IMR-90 (cell line): ENCODE measurements around the gene NFKBIE. TPM values are rescaled to one million over a fixed set of nuclear protein-coding genes. Genes with fewer than 3 reads are reported as not detected.
A peak's percentile ranks its signal among the peaks of the same experiment; 100 is the strongest.

Experiments used
- ATAC-seq: fragments of 200-7000 bp; cut with Tn5 transposase; 2 replicates; pipeline ENCODE4 v1.9.1; 2020; ENCODE audit warnings: low read depth, mild to moderate bottlenecking, moderate library complexity
- BruUV-seq: library from RNA; stranded (reverse); fragments of 400-500 nt; replicated peaks from 2 replicates; lab custom pipeline; 2021; lab: Mats Ljungman, UMichigan
- CTCF ChIA-PET: fragments of 300-600 bp; formaldehyde crosslinking; extraction: SDS; loops from one replicate; lab custom pipeline; 2021; ENCODE audit warnings: antibody characterized with exemption; lab: Yijun Ruan, JAX
- POLR2A ChIA-PET: fragments of 300-600 bp; sonication (Branson Sonifier 250); formaldehyde crosslinking; loops from one replicate; lab custom pipeline; 2022; ENCODE audit warnings: antibody characterized with exemption; ENCODE audit not compliant: unreplicated experiment; lab: Charles Lee
- DNase-seq: peaks from one replicate; pipeline ENCODE4 v3.0.0; 2013
- H2AFZ ChIP-seq: replicated peaks from 2 replicates; pipeline ENCODE3; 2013; ENCODE audit warnings: low read length, mild to moderate bottlenecking; ENCODE audit not compliant: poor library complexity
- H2AK5ac ChIP-seq: 2 replicates; pipeline ENCODE4 v1.6.1; 2013; ENCODE audit warnings: low read depth, low read length, inconsistent platforms
- H2AK9ac ChIP-seq: replicated peaks from 2 replicates; pipeline ENCODE3; 2013; ENCODE audit warnings: mild to moderate bottlenecking, low read depth, low read length, moderate library complexity; ENCODE audit not compliant: poor library complexity
- H2BK120ac ChIP-seq: 2 replicates; pipeline ENCODE4 v1.6.1; 2013; ENCODE audit warnings: low read depth, low read length, inconsistent platforms
- H2BK15ac ChIP-seq: 3 replicates; pipeline ENCODE4 v1.6.1; 2013; ENCODE audit warnings: low read depth, low read length, inconsistent platforms
- H2BK20ac ChIP-seq: 2 replicates; pipeline ENCODE4 v1.6.1; 2013; ENCODE audit warnings: low read depth, mild to moderate bottlenecking, inconsistent platforms, low read length, moderate library complexity
- H2BK5ac ChIP-seq: 2 replicates; pipeline ENCODE4 v1.6.1; 2013; ENCODE audit warnings: mild to moderate bottlenecking, low read depth, low read length, inconsistent platforms; ENCODE audit not compliant: poor library complexity, severe bottlenecking
- H3K14ac ChIP-seq: replicated peaks from 2 replicates; pipeline ENCODE4 v1.6.1; 2013; ENCODE audit warnings: low read depth, low read length, inconsistent platforms
- H3K18ac ChIP-seq: 2 replicates; pipeline ENCODE4 v1.6.1; 2013; ENCODE audit warnings: low read depth, low read length, control low read depth
- H3K23ac ChIP-seq: 2 replicates; pipeline ENCODE4 v1.6.1; 2013; ENCODE audit warnings: low read depth, low read length, inconsistent platforms
- H3K27ac ChIP-seq: 2 replicates; pipeline ENCODE4 v1.5.1; 2013; ENCODE audit warnings: mild to moderate bottlenecking, control low read depth, low read length; ENCODE audit not compliant: insufficient read depth
- H3K27me3 ChIP-seq: 2 replicates; pipeline ENCODE4 v1.6.1; 2013; ENCODE audit warnings: low read length; ENCODE audit not compliant: control insufficient read depth, insufficient read depth
- H3K36me3 ChIP-seq: 2 replicates; pipeline ENCODE4 v1.6.1; 2013; ENCODE audit warnings: low read length, mixed read lengths; ENCODE audit not compliant: control insufficient read depth, insufficient read depth
- H3K4ac ChIP-seq: 2 replicates; pipeline ENCODE4 v1.6.1; 2013; ENCODE audit warnings: low read depth, low read length, inconsistent platforms
- H3K4me1 ChIP-seq: 2 replicates; pipeline ENCODE4 v1.6.1; 2013; ENCODE audit warnings: low read length, mixed read lengths; ENCODE audit not compliant: control insufficient read depth, insufficient read depth
- H3K4me2 ChIP-seq: 2 replicates; pipeline ENCODE4 v1.6.1; 2013; ENCODE audit warnings: low read depth, mild to moderate bottlenecking, control low read depth, low read length, moderate library complexity
- H3K4me3 ChIP-seq: 2 replicates; pipeline ENCODE4 v1.5.1; 2013; ENCODE audit warnings: low read depth, mild to moderate bottlenecking, control low read depth, low read length, moderate library complexity; ENCODE audit not compliant: insufficient read depth
- H3K56ac ChIP-seq: 2 replicates; pipeline ENCODE4 v1.6.1; 2013; ENCODE audit warnings: low read length, inconsistent platforms; ENCODE audit not compliant: insufficient read depth; ENCODE audit errors: extremely low read depth
- H3K79me1 ChIP-seq, 2 experiments: 2 replicates each; pipeline ENCODE4 v1.6.1; 2013; ENCODE audit warnings: low read length in 2 of 2, inconsistent platforms in 1 of 2, low read depth in 1 of 2
- H3K9ac ChIP-seq: 2 replicates; pipeline ENCODE4 v1.6.1; 2013; ENCODE audit warnings: low read depth, low read length, control low read depth
- H3K9me1 ChIP-seq: 2 replicates; pipeline ENCODE4 v1.6.1; 2013; ENCODE audit warnings: low read length, inconsistent platforms; ENCODE audit not compliant: insufficient read depth
- H3K9me3 ChIP-seq: 2 replicates; pipeline ENCODE4 v1.6.1; 2013; ENCODE audit warnings: low read length; ENCODE audit not compliant: control insufficient read depth, insufficient read depth
- H4K20me1 ChIP-seq: 2 replicates; pipeline ENCODE4 v1.6.1; 2013; ENCODE audit warnings: low read length, inconsistent platforms; ENCODE audit not compliant: insufficient read depth
- H4K5ac ChIP-seq: 2 replicates; pipeline ENCODE4 v1.6.1; 2013; ENCODE audit warnings: mild to moderate bottlenecking, low read depth, low read length, control low read depth
- H4K8ac ChIP-seq, 2 experiments: 2 replicates each; pipeline ENCODE4 v1.6.1; 2013; ENCODE audit warnings: low read depth in 2 of 2, low read length in 2 of 2, control low read depth in 1 of 2, inconsistent platforms in 1 of 2
- H4K91ac ChIP-seq: 2 replicates; pipeline ENCODE4 v1.6.1; 2013; ENCODE audit warnings: low read depth, low read length, inconsistent platforms; ENCODE audit not compliant: insufficient read depth
- RAD21 ChIP-seq: IDR thresholded peaks from 2 replicates; pipeline ENCODE4 v1.6.1; 2012; ENCODE audit warnings: low read length, improper control_type of control experiment
- RFX5 ChIP-seq: IDR thresholded peaks from 2 replicates; pipeline ENCODE4 v1.8.0; 2012; ENCODE audit warnings: low read depth, mild to moderate bottlenecking, low read length, moderate library complexity
- WGBS, 2 experiments: methylation state at CpG; one replicate each; pipeline versions ENCODE4 v1.1.5 to v1.1.7; 2013; ENCODE audit warnings: missing lambda C conversion rate in 2 of 2; ENCODE audit not compliant: insufficient read length in 1 of 2; ENCODE audit errors: extremely low coverage in 2 of 2; 5-methylcytosine and 5-hydroxymethylcytosine counted together
- dilution Hi-C: fragments of 300-500 bp; cut with HindIII; formaldehyde crosslinking; loops from one replicate; pipeline ENCODE4 v1.14.3; 2018; ENCODE audit warnings: low sequenced_read_pairs; ENCODE audit not compliant: unreplicated experiment
- in situ Hi-C: fragments of 300-500 bp; cut with MboI; formaldehyde crosslinking; loops from 3 replicates; pipeline ENCODE4 v1.14.3; 2019; ENCODE audit warnings: low sequenced_read_pairs, inconsistent platforms, mixed read lengths
- intact Hi-C: fragments of 100-400 bp; cut with micrococcal nuclease; formaldehyde crosslinking; loops from 2 replicates; pipeline ENCODE4 v1.10.0; 2022
- polyA plus RNA-seq, 3 experiments: library from polyadenylated mRNA; depleted of rRNA; stranded (reverse); fragments of >200 nt; gene quantifications; 2 replicates each; pipeline ENCODE4 v1.2.3, GENCODE V29; 2012; ENCODE audit warnings: low replicate concordance in 1 of 3
- total RNA-seq: library from RNA; depleted of rRNA; stranded (reverse); fragments of >200 nt; gene quantifications from 2 replicates; pipeline ENCODE4 v1.2.3, GENCODE V29; 2012

The NFKBIE gene
- total and polyA plus RNA-seq, 2 of the 4 experiments (the other 2 are of a cell fraction) = 7.9 to 13.0 TPM

DNA sequence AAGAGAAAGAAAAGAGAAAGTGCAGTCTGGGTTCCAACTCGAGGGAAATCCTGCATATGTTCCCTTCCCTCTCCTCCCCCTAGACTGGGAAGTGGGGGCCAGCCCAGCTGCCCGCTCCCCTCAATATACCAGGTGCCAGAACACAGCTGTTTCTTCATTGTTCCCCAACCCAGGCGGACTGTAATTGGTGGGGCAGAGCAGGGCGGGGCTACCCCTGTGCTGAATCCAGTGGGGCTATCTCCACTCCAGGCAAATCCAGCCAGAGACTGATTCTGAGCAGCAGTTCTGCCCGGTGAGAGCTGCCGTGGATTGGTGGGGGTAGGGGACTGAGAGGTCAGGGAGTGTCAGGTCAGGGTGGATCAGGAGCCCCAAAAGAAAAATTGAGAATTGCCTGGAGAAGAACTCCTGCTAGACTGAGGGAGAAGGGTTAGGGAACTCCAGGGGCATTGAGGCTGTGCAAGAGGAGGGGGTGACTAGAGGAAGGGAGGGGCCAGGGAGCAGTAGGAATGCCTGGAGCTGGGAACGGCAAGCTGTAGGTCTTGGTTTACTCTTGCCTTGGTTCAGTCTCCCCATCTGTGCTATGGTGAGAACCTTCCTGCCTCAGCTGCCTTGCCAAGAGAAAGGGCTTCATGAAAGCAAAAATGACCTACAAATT lies 48.5 kb downstream of the NFKBIE start, which contains the start of gene MYMX:
Gene MYMX (plus strand): TSS at position 250 of the 655 bp plus-strand sequence. CDS start 546 bp downstream, outside the sequence.
- in situ Hi-C loops = no loop called here
- ChIA-PET CTCF (interaction anchor here (0.7 kb wide), 1 partner anchor 31 kb away, joined by 9 read pairs; no protein-coding TSS in a partner anchor), POLR2A (no interaction called here)
- H3K9ac ChIP-seq = no peak within 1 kb of the TSS
- no peaks in the 10 kb centered on the region for H3K36me3 ChIP-seq
- no peak within 1 kb of the TSS for H3K4me2 ChIP-seq
- H2AFZ ChIP-seq = peak within 1 kb of the TSS; percentile 51
- H3K9me3 ChIP-seq = no peaks in the 10 kb centered on the region
- ATAC-seq (no peak), DNase-seq (no peak)
- peak within 1 kb of the TSS; percentile 28 for H2AK9ac ChIP-seq
- H4K8ac ChIP-seq = no peak within 1 kb of the TSS
- H2BK20ac ChIP-seq = no peak within 1 kb of the TSS
- intact Hi-C loops = no loop called here
- no peak within 1 kb of the TSS for H2AK5ac ChIP-seq
- H2BK120ac ChIP-seq = no peak within 1 kb of the TSS
- H3K4me1 ChIP-seq = peaks cover 6% of the 10 kb centered on the region
- TF ChIP-seq RAD21 = no peak
- no peak for TF ChIP-seq RFX5
- H3K79me1 ChIP-seq = no peaks in the 10 kb centered on the region
- peaks cover 18% of the 10 kb centered on the region for H3K27me3 ChIP-seq
- H3K27ac ChIP-seq = no peak within 1 kb of the TSS
- no peak within 1 kb of the TSS for H3K18ac ChIP-seq
- H4K5ac ChIP-seq = no peak within 1 kb of the TSS
- H3K4ac ChIP-seq = no peak within 1 kb of the TSS
- WGBS, 2 experiments = 0% methylated on average over 1 of the region's 7 CpGs; no CpG with 5 or more reads in 1 of the 2 experiments
- H3K4me3 ChIP-seq = no peak within 1 kb of the TSS
- H2BK5ac ChIP-seq = no peak within 1 kb of the TSS
- dilution Hi-C loops = no loop called here
- H4K91ac ChIP-seq = no peak within 1 kb of the TSS
- H3K56ac ChIP-seq = no peak within 1 kb of the TSS
- H2BK15ac ChIP-seq = no peak within 1 kb of the TSS
- no peaks in the 10 kb centered on the region for H4K20me1 ChIP-seq
- no peak within 1 kb of the TSS for H3K23ac ChIP-seq
- no TSS peak for BruUV-seq
- H3K14ac ChIP-seq = no peak within 1 kb of the TSS
- peaks cover 4% of the 10 kb centered on the region; the same call in 1 of the 2 replicates for H3K9me1 ChIP-seq
